GM23338 (cell line): Measurements from ENCODE around the gene PDCD11. TPM values are rescaled to one million over a fixed set of nuclear protein-coding genes. Genes with fewer than 3 reads are reported as not detected.

ENCODE experiments used
- ATAC-seq: fragments of 200-7000 bp; cut with Tn5 transposase; 3 replicates; pipeline ENCODE4 v1.9.1; 2020
- DNase-seq: peaks from one replicate; pipeline ENCODE4 v3.0.0-alpha.2; 2015; ENCODE audit warnings: low spot score
- H2AFZ ChIP-seq: fragments of 200-600 bp; sonication (generic); 2 replicates; pipeline ENCODE4 v1.8.0; 2016; ENCODE audit warnings: antibody characterized with exemption, mild to moderate bottlenecking, moderate library complexity
- H3F3A ChIP-seq: fragments of 200-600 bp; sonication (generic); replicated peaks from 2 replicates; pipeline ENCODE4 v1.8.0; 2017; ENCODE audit warnings: antibody characterized with exemption, mixed run types, low read depth
- H3K27ac ChIP-seq: fragments of 200-600 bp; sonication (generic); 2 replicates; pipeline ENCODE4 v1.6.1; 2016; ENCODE audit warnings: low read depth
- H3K27me3 ChIP-seq: fragments of 200-600 bp; sonication (generic); 2 replicates; pipeline ENCODE4 v1.8.0; 2016; ENCODE audit warnings: mild to moderate bottlenecking, mixed run types, moderate library complexity; ENCODE audit not compliant: insufficient read depth
- H3K36me3 ChIP-seq: fragments of 200-600 bp; sonication (generic); 2 replicates; pipeline ENCODE4 v1.8.0; 2016; ENCODE audit warnings: mild to moderate bottlenecking; ENCODE audit not compliant: insufficient read depth
- H3K4me1 ChIP-seq: fragments of 200-600 bp; sonication (generic); 2 replicates; pipeline ENCODE4 v1.8.0; 2016; ENCODE audit warnings: mild to moderate bottlenecking, moderate library complexity; ENCODE audit not compliant: insufficient read depth
- H3K4me2 ChIP-seq: fragments of 200-600 bp; sonication (generic); 2 replicates; pipeline ENCODE4 v1.7.1; 2017; ENCODE audit warnings: mixed run types
- H3K4me3 ChIP-seq: fragments of 200-600 bp; sonication (generic); 2 replicates; pipeline ENCODE4 v1.6.1; 2016; ENCODE audit warnings: mixed run types
- H3K79me2 ChIP-seq: fragments of 200-600 bp; sonication (generic); replicated peaks from 2 replicates; pipeline ENCODE4 v1.8.0; 2017; ENCODE audit warnings: mild to moderate bottlenecking; ENCODE audit not compliant: insufficient read depth
- H3K9me2 ChIP-seq: fragments of 200-600 bp; sonication (generic); 2 replicates; pipeline ENCODE4 v1.8.0; 2017; ENCODE audit not compliant: insufficient read depth
- H4K20me1 ChIP-seq: fragments of 200-600 bp; sonication (generic); replicated peaks from 2 replicates; pipeline ENCODE4 v1.8.0; 2017; ENCODE audit warnings: mild to moderate bottlenecking; ENCODE audit not compliant: insufficient read depth
- H3K27ac Mint-ChIP-seq: 2 replicates; pipeline ENCODE4 v1.8.0; 2020; ENCODE audit warnings: inconsistent platforms, mild to moderate bottlenecking, moderate library complexity, mixed read lengths
- H3K27me3 Mint-ChIP-seq: 3 replicates; pipeline ENCODE4 v1.8.0; 2022; ENCODE audit warnings: low read depth, mild to moderate bottlenecking, moderate library complexity, mixed read lengths, inconsistent platforms; ENCODE audit not compliant: insufficient read depth, poor library complexity
- H3K36me3 Mint-ChIP-seq: 3 replicates; pipeline ENCODE4 v1.8.0; 2021; ENCODE audit warnings: low read depth, mild to moderate bottlenecking, inconsistent platforms, moderate library complexity, mixed read lengths
- H3K4me1 Mint-ChIP-seq: 3 replicates; pipeline ENCODE4 v1.8.0; 2020; ENCODE audit warnings: mild to moderate bottlenecking, inconsistent platforms, mixed read lengths
- H3K4me3 Mint-ChIP-seq: 3 replicates; pipeline ENCODE4 v1.8.0; 2021; ENCODE audit warnings: moderate library complexity, mild to moderate bottlenecking, inconsistent platforms, mixed read lengths
- H3K9me3 Mint-ChIP-seq: 3 replicates; pipeline ENCODE4 v1.8.0; 2020; ENCODE audit warnings: moderate library complexity, mild to moderate bottlenecking, inconsistent platforms, mixed read lengths
- EZH2 ChIP-seq: fragments of 200-600 bp; sonication (generic); IDR thresholded peaks from one replicate; pipeline ENCODE4 v1.8.0; 2017; ENCODE audit warnings: antibody characterized with exemption, mild to moderate bottlenecking, low read depth; ENCODE audit not compliant: unreplicated experiment
- EZH2phosphoT487 ChIP-seq: fragments of 200-600 bp; sonication (generic); IDR thresholded peaks from one replicate; pipeline ENCODE4 v1.8.1; 2018; ENCODE audit warnings: antibody characterized with exemption; ENCODE audit not compliant: unreplicated experiment
- NANOG ChIP-seq: IDR thresholded peaks from 2 replicates; pipeline ENCODE4 v1.6.1; 2016; ENCODE audit warnings: antibody characterized with exemption, borderline replicate concordance
- POLR2AphosphoS5 ChIP-seq: IDR thresholded peaks from 2 replicates; pipeline ENCODE4 v1.6.1; 2016; ENCODE audit warnings: antibody characterized with exemption, low read depth
- ZNF114 ChIP-seq: fragments of 250-450 bp; sonication (Bioruptor Pico); IDR thresholded peaks from 2 replicates; pipeline ENCODE4 v1.5.0; 2020; ENCODE audit warnings: mild to moderate bottlenecking, moderate library complexity
- ZNF331 ChIP-seq: fragments of 250-450 bp; sonication (Bioruptor Pico); IDR thresholded peaks from 2 replicates; pipeline ENCODE4 v1.5.0; 2020; ENCODE audit warnings: low read depth, mild to moderate bottlenecking, moderate library complexity
- polyA plus RNA-seq: library from polyadenylated mRNA; unstranded; fragments of >200 nt; fragmentation: Nextera tagmentation; extraction: Ambion mirVana; gene quantifications from 2 replicates; pipeline ENCODE4 v1.2.1, GENCODE V29; 2016
- total RNA-seq: library from RNA; depleted of rRNA; stranded (reverse); fragments of >200 nt; shearing (Covaris generic); gene quantifications from 2 replicates; pipeline ENCODE4 v1.2.3, GENCODE V29; 2014
- TF ChIP-seq, protein P1 (sequence below), 2 experiments: fragments of 200-600 bp in 1 of 2; sonication (generic) in 1 of 2; conservative IDR thresholded peaks; 2 replicates each; pipeline versions ENCODE4 v1.5.1 to v1.6.1; 2016 to 2017; ENCODE audit warnings: antibody characterized with exemption in 2 of 2, low read depth in 2 of 2, mild to moderate bottlenecking in 2 of 2, moderate library complexity in 1 of 2
- TF ChIP-seq, protein P2 (sequence below): IDR thresholded peaks from one replicate; pipeline ENCODE4 v1.6.1; 2018; ENCODE audit warnings: antibody characterized with exemption; ENCODE audit not compliant: unreplicated experiment

The PDCD11 gene
- total and polyA plus RNA-seq, 2 experiments from 2014 or later: 82.1 to 87.8 TPM

DNA sequence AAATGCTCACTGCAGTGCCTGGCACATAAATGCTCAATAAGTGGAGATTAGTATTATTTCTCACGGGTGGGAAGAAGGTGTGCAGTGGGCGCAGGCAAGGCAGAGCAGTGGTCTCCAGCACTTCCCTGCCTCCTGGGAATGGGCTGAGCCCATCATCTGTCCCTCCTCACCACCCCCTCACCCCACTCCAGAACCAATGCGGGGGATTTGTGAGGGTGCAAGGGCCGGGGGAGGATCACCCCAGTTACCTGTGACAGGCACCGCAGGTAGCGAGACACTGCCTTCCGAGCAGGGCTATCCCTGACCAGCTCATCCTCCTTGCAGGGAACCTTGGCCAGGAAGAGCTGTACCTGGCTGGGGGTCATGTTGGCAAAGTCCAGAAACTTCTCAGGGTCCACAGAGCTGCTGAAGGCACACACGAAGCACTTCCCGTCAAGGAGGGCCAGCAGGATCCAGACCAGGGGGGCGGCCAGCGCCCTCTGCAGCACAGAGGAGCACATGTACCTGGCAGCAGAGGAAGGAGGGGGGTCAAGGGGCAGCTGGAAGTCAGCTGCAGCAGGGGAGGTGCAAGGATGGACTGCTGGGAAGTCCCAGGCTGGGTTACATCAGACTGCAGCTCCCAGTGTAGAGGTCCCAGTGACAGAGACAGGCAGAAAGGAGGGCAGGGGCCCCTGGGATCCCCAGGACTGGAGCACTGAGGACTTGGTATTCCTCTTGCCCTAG is 79.8 kb downstream of the PDCD11 start:
- ATAC-seq (peak; percentile 93), DNase-seq (peak; percentile 84)
- Histone ChIP-seq H3K9me2 (no peaks in the 10 kb centered on the region), H3K27ac (no peak overlapping the region), H3K79me2 (no peaks in the 10 kb centered on the region), H2AFZ (peak overlapping the region; percentile 96), H3F3A (no peaks in the 10 kb centered on the region), H4K20me1 (no peaks in the 10 kb centered on the region), H3K36me3 (no peaks in the 10 kb centered on the region), H3K4me1 (no peaks in the 10 kb centered on the region), H3K27me3 (no peaks in the 10 kb centered on the region), H3K4me3 (no peak overlapping the region), H3K4me2 (no peak overlapping the region; the same call in 1 of the 2 replicates)
- H3K27me3 Mint-ChIP-seq: peaks cover 13% of the 10 kb centered on the region
- TF ChIP-seq ZNF114 (CRISPR knock-in tag) (no peak), POLR2AphosphoS5 (0 out of 2 replicates have a peak, but pooled peaks have one; percentile 26)
- TF ChIP-seq, protein P1, sequence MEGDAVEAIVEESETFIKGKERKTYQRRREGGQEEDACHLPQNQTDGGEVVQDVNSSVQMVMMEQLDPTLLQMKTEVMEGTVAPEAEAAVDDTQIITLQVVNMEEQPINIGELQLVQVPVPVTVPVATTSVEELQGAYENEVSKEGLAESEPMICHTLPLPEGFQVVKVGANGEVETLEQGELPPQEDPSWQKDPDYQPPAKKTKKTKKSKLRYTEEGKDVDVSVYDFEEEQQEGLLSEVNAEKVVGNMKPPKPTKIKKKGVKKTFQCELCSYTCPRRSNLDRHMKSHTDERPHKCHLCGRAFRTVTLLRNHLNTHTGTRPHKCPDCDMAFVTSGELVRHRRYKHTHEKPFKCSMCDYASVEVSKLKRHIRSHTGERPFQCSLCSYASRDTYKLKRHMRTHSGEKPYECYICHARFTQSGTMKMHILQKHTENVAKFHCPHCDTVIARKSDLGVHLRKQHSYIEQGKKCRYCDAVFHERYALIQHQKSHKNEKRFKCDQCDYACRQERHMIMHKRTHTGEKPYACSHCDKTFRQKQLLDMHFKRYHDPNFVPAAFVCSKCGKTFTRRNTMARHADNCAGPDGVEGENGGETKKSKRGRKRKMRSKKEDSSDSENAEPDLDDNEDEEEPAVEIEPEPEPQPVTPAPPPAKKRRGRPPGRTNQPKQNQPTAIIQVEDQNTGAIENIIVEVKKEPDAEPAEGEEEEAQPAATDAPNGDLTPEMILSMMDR (conservative IDR thresholded peaks at IDR 0.05; ENCODE audit: low read depth in 2 of 2): peak; percentile 76 to 94
- no peaks in the 10 kb centered on the region for H3K9me3 Mint-ChIP-seq
- H3K4me3 Mint-ChIP-seq: no peak overlapping the region
- peaks cover 25% of the 10 kb centered on the region for H3K4me1 Mint-ChIP-seq
- H3K27ac Mint-ChIP-seq: peak overlapping the region; percentile 73; the same call in 1 of the 2 replicates
- H3K36me3 Mint-ChIP-seq: no peaks in the 10 kb centered on the region

GRCh38 chr10:103478671-103479070 is 82.2 kb downstream of the PDCD11 start:
- no peaks in the 10 kb centered on the region for H3K9me2 ChIP-seq
- DNase-seq: no peak
- no peak overlapping the region for H3K4me2 ChIP-seq
- no peak overlapping the region for H2AFZ ChIP-seq
- H4K20me1 ChIP-seq: no peaks in the 10 kb centered on the region
- no peaks in the 10 kb centered on the region for H3K27me3 ChIP-seq
- no peaks in the 10 kb centered on the region for H3K36me3 ChIP-seq
- H3K4me3 Mint-ChIP-seq: no peak overlapping the region
- H3K27me3 Mint-ChIP-seq: peaks cover 13% of the 10 kb centered on the region
- H3K9me3 Mint-ChIP-seq: no peaks in the 10 kb centered on the region
- no peak overlapping the region for H3K27ac ChIP-seq
- ATAC-seq: no peak
- H3K79me2 ChIP-seq: no peaks in the 10 kb centered on the region
- H3K27ac Mint-ChIP-seq: no peak overlapping the region
- no peak overlapping the region for H3K4me3 ChIP-seq
- no peaks in the 10 kb centered on the region for H3F3A ChIP-seq
- no peaks in the 10 kb centered on the region for H3K4me1 ChIP-seq
- H3K36me3 Mint-ChIP-seq: no peaks in the 10 kb centered on the region
- TF ChIP-seq EZH2: no peak
- peaks cover 15% of the 10 kb centered on the region for H3K4me1 Mint-ChIP-seq

DNA sequence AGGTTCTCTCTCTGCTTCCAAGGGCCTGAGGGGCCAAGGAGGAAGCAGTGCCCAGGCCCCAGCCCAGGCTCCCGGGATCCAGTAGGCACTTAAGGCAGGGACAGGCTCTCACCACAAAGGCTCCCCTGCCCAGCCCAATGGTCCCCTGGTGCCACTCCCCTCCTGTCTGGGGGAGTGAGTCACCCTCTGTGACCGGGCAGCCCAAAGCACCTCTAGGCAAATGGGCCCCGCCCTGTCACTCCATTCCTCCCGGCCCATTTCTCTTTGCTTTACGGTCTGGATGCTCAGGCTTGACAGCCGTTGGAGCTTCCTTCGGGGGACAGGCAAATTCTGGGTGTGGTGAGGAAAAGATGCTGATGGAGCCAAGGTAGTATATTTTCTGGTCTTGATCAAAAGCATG is 82.7 kb downstream of the PDCD11 start, which contains the start of gene CALHM3:
CALHM3 (minus strand) TSS at position 106 of the 400 bp plus-strand sequence. CDS start 208 bp downstream, outside the sequence.
- Mint-ChIP-seq H3K27ac (no peak within 1 kb of the TSS), H3K4me1 (peaks cover 15% of the 10 kb centered on the region), H3K36me3 (no peaks in the 10 kb centered on the region), H3K4me3 (no peak within 1 kb of the TSS), H3K9me3 (no peaks in the 10 kb centered on the region), H3K27me3 (peaks cover 15% of the 10 kb centered on the region)
- no peaks in the 10 kb centered on the region for H4K20me1 ChIP-seq
- no peaks in the 10 kb centered on the region for H3K36me3 ChIP-seq
- no peaks in the 10 kb centered on the region for H3K9me2 ChIP-seq
- H3K27me3 ChIP-seq: no peaks in the 10 kb centered on the region
- H3K27ac ChIP-seq: no peak within 1 kb of the TSS
- no peak for DNase-seq
- no peak within 1 kb of the TSS for H3K4me2 ChIP-seq
- H3F3A ChIP-seq: no peaks in the 10 kb centered on the region
- no peaks in the 10 kb centered on the region for H3K79me2 ChIP-seq
- H3K4me3 ChIP-seq: no peak within 1 kb of the TSS
- no peak within 1 kb of the TSS for H2AFZ ChIP-seq
- H3K4me1 ChIP-seq: no peaks in the 10 kb centered on the region
- ATAC-seq: no peak
- TF ChIP-seq ZNF331 (no peak), POLR2AphosphoS5 (no peak), NANOG (no peak), EZH2 (no peak), EZH2phosphoT487 (no peak)
- TF ChIP-seq, protein P2, sequence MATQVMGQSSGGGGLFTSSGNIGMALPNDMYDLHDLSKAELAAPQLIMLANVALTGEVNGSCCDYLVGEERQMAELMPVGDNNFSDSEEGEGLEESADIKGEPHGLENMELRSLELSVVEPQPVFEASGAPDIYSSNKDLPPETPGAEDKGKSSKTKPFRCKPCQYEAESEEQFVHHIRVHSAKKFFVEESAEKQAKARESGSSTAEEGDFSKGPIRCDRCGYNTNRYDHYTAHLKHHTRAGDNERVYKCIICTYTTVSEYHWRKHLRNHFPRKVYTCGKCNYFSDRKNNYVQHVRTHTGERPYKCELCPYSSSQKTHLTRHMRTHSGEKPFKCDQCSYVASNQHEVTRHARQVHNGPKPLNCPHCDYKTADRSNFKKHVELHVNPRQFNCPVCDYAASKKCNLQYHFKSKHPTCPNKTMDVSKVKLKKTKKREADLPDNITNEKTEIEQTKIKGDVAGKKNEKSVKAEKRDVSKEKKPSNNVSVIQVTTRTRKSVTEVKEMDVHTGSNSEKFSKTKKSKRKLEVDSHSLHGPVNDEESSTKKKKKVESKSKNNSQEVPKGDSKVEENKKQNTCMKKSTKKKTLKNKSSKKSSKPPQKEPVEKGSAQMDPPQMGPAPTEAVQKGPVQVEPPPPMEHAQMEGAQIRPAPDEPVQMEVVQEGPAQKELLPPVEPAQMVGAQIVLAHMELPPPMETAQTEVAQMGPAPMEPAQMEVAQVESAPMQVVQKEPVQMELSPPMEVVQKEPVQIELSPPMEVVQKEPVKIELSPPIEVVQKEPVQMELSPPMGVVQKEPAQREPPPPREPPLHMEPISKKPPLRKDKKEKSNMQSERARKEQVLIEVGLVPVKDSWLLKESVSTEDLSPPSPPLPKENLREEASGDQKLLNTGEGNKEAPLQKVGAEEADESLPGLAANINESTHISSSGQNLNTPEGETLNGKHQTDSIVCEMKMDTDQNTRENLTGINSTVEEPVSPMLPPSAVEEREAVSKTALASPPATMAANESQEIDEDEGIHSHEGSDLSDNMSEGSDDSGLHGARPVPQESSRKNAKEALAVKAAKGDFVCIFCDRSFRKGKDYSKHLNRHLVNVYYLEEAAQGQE: no peak
- TF ChIP-seq, protein P1 (conservative IDR thresholded peaks at IDR 0.05; ENCODE audit: low read depth in 2 of 2): no peak
